HG02588 (cell line): ENCODE results near the gene DHRS3.

ENCODE experiments used
- ATAC-seq: cut with Tn5 transposase; IDR thresholded peaks from one replicate; pipeline ENCODE4 v1.9.1; 2021; ENCODE audit warnings: mild to moderate bottlenecking, moderate library complexity; ENCODE audit not compliant: unreplicated experiment

DHRS3 gene

GRCh38 chr1:12556368-12556930 lies 61.6 kb downstream of the DHRS3 start:
- no peak for ATAC-seq

GRCh38 chr1:12555411-12556367 lies 62.3 kb downstream of the DHRS3 start:
- ATAC-seq = no peak

- ATAC-seq = no peak
Measured at GRCh38 chr1:12554521-12555305, 63.3 kb downstream of the DHRS3 start.

DNA sequence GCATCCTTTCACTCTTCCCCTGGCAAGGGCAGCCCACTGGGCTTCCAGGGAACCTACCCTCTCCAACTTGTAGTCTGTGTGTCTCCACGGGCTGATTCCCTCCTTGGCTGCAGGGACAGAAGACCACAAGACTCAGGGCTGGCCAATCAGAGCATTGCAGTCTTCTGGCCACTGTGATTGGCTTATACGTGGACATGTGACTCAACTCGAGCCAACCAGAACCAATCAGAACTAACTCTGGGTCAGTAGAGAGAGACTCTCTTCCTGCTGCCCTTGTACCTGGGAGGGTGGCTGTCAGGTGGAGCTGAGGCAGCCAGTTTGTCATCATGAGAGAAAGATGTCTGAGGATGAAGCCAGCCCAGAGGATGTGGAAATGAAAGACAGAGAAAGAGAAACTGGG lies 64.0 kb downstream of the DHRS3 start:
- ATAC-seq = no peak

DNA sequence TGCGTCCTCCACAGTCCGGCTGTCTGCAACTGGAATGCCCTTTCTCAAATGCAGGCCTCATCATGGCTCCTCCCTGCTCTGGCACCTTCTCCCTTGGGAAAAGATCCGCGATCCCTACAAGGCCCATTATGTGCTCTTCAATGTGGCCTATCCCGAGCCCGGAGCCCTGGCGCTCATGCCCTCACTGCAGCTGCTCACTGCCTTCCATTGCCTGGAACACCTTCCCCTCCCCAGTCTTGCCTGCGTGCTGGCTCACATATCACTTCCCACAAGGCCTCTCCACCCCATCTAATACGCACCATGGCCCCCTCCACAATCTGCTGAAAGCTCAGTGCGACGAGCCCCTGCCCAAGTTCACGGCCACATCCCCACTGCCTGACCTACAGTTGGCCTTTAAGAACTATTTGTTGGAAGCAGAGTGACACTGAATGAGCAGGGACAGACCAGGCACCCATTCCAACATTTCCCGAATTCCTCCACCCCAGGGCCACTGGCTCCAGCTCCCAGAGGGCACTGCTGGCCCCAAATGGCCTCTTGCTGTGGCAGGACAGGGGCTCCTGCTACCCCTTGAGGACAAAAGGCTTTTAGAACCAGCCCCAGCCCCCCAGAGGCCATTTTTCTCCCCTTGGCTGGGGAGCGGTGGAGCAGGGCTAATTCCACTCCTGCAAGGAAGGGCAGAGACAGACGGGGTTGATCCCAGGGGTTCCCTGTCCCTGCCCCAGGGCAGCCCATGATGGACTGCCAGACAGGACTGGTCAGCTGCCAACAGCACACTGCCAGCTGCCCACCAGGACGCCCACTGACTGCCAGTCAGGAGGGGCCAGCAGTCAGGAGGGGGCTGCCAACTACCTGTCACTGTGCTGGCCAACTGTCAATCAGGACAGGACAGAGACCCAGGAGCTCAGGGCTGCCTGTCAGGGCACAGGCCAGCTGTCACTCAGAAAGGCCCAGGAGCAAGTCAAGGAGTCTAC lies 64.8 kb downstream of the DHRS3 start:
- ATAC-seq = no peak

GRCh38 chr1:12552111-12552888 lies 65.7 kb downstream of the DHRS3 start:
- no peak for ATAC-seq

DNA sequence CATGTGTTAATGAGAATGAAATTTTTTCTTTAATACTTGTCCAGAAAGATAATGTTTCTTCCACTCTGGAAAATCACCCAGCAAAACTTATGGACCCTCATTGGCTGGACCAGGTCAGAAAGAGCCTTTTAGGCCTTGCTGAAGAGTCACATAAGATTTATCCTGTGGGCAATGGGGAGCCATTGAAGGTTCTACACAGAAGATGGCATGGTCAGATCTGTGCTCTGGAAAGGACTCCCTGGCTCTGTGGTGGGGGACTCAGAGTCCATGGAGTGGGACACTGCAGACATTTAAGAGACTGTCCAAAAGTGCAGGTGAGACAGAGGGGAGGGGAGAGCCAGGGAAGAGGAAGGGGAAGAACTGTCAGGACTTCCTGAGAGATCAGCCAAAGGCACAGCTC lies 66.4 kb downstream of the DHRS3 start:
- ATAC-seq = no peak

DNA sequence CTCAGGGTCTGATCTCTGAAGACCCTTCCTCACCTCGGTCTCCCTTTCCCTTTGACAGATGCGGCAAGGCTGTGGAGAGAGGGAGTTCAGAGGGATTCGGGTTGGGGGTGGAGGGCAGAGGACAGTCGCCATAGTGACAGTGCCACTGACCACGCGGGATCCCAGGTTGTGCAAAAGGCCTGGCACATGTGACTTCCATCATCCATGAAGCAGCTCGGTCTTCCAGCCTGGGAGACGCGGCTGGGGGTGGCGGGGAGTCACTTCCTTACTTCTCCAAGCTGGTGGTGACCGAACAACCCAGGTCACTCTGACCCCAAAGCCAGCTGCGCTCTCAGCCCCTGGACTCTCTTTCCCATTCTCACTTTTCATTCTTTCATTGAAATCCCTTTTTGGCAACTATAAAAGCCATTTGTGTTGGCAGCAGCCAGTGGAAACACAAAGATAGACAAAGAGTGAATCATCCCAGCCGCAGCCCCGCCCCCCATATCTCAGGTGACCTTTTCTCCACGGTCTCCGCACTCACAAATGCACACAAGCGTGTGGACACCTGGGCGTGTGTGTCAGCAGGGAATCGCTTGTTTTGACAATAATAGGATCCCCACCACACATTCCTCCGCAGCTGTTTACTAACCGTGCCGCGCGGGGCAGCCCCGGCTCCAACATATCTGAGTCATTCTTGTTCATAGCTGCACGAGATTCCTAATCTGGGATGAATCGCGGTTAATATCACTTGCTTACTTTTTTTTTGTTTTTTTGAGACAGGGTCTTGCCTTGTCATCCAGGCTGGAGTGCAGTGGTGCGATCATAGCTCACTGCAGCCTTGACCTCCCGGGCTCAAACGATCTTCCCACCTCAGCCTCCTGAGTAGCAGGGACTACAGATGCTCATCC lies 68.3 kb downstream of the DHRS3 start:
- ATAC-seq = no peak

DNA sequence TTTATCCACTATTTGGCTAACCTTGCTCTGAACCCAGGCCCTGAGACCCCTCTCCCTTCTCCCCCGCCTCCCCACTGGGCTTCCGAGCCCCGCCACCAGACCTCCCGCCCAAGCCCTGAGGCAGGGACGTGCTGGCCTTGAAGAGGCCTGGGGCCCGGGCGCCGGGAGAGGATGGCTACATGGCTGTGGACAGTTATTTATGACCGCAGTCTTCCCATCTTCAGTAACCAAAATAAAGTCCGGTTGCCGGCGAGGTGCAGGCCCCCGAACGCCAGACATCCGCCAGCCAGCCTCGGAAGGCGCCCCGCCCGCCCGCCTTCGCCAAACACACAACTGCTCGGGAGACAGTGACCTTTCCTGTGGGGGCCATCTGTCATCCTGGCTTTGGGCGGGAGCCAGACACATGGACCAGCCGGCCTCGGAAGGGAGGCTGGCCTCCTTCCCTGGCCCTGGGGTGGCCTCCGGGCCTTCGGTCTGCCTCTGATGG lies 69.0 kb downstream of the DHRS3 start:
- no peak for ATAC-seq

GRCh38 chr1:12548279-12548972 lies 69.6 kb downstream of the DHRS3 start:
- no peak for ATAC-seq

GRCh38 chr1:12547586-12548225 lies 70.3 kb downstream of the DHRS3 start:
- no peak for ATAC-seq

- ATAC-seq = no peak
Measured at GRCh38 chr1:12546771-12547585, 71.0 kb downstream of the DHRS3 start.

DNA sequence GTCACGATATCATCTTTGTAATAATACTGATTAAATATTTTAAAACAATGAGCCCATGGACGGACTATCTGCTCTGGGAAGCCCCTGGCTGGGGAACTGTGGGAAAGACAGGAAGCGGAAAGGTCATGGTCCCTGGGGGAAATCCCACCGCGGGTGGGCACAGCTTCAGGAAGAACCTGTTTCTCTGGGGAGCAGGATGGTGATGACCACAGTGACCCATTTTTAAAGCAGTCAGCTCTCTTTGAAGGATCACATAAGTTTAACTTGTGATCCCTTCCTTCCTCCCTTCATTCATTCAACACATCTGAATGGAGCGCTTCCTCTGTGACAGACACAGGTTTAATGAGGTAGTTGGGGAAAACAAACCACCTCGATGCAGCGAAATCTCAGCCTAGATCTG lies 73.0 kb downstream of the DHRS3 start:
- ATAC-seq = no peak

DNA sequence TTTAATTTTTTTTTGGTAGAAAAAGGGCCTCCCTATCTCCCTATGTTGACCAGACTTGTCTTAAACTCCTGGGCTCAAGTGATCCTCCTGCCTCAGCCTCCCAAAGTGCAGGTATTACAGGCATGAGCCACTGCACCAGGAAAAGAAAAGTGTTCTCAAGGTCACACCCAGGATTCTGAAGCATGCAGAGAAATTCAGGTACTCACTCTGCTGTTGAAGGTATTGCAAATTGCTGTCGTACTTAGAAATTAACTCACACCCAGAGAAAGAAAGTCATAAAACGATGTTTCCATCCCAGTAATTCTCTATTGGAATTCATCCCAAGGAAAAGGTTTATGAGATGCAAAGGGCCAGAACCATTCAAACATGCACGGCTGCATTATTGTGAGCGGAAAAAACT lies 73.7 kb downstream of the DHRS3 start:
- ATAC-seq = no peak

- ATAC-seq = no peak
Measured at GRCh38 chr1:12543740-12544154, 74.3 kb downstream of the DHRS3 start.
